ENCODE results near the gene CYP4B1. TPM values are rescaled to one million over a fixed set of nuclear protein-coding genes. Genes with fewer than 3 reads are reported as not detected.
A peak's percentile ranks its signal among the peaks of the same experiment; 100 is the strongest.

The CYP4B1 gene
- total and polyA plus RNA-seq, 8 donors = 0.75 to 110 (median 6.4) TPM

GRCh38 chr1:46804027-46804889 lies 5.4 kb downstream of the CYP4B1 start:
- H3K27me3 ChIP-seq = no peaks in the 10 kb centered on the region
- intact Hi-C loops (cut with DNase I; ENCODE audit: low total_unique reads) = no loop called here
- no peak overlapping the region for H3K4me3 ChIP-seq
- peak overlapping the region in 2 of 5 donors; percentile 49 to 77 for H3K27ac ChIP-seq
- DNase-seq = no peak
- no peaks in the 10 kb centered on the region for H3K9me3 ChIP-seq
- WGBS, 5 donors = 57 to 75% (median 69%) methylated on average over 2 of the region's 2 CpGs
- H3K4me1 ChIP-seq = peaks cover 0 to 11% (median 7%) of the 10 kb centered on the region in 4 donors
- no peaks in the 10 kb centered on the region for H3K36me3 ChIP-seq
- TF ChIP-seq CTCF (IDR thresholded peaks at IDR 0.05) (no peak), POLR2A (IDR thresholded peaks at IDR 0.05) (no peak), EP300 (IDR thresholded peaks at IDR 0.05) (no peak)

GRCh38 chr1:46804926-46805325 lies 6.1 kb downstream of the CYP4B1 start:
- Histone ChIP-seq H3K27ac (peak overlapping the region in 3 of 5 donors; percentile 56 to 77 (median 74)), H3K4me1 (peaks cover 0 to 11% (median 7%) of the 10 kb centered on the region in 4 donors), H3K27me3 (no peaks in the 10 kb centered on the region), H3K4me3 (no peak overlapping the region), H3K36me3 (no peaks in the 10 kb centered on the region), H3K9me3 (peaks cover 0 to 2% (median 0%) of the 10 kb centered on the region in 4 donors)
- TF ChIP-seq CTCF (IDR thresholded peaks at IDR 0.05) = no peak
- no peak for TF ChIP-seq POLR2AphosphoS5 (IDR thresholded peaks at IDR 0.05)
- TF ChIP-seq POLR2A (IDR thresholded peaks at IDR 0.05) = no peak
- TF ChIP-seq EP300 (IDR thresholded peaks at IDR 0.05) = no peak
- no peak for DNase-seq
- WGBS, 5 donors = 64 to 100% (median 84%) methylated on average over 1 of the region's 1 CpG
- intact Hi-C loops (cut with DNase I; ENCODE audit: low total_unique reads) = no loop called here

GRCh38 chr1:46805755-46806154 lies 6.9 kb downstream of the CYP4B1 start:
- intact Hi-C loops (cut with DNase I; ENCODE audit: low total_unique reads) = no loop called here
- Histone ChIP-seq H3K9me3 (peaks cover 0 to 3% (median 0%) of the 10 kb centered on the region in 4 donors), H3K4me3 (no peak overlapping the region), H3K4me1 (peaks cover 0 to 11% (median 7%) of the 10 kb centered on the region in 4 donors), H3K27ac (peak overlapping the region in 4 of 5 donors; percentile 56 to 77 (median 67)), H3K27me3 (no peaks in the 10 kb centered on the region), H3K36me3 (no peaks in the 10 kb centered on the region)
- no peak for TF ChIP-seq POLR2AphosphoS5 (IDR thresholded peaks at IDR 0.05)
- TF ChIP-seq EP300 (IDR thresholded peaks at IDR 0.05) = no peak
- no peak for TF ChIP-seq POLR2A (IDR thresholded peaks at IDR 0.05)
- no peak for TF ChIP-seq CTCF (IDR thresholded peaks at IDR 0.05)
- DNase-seq = no peak
- WGBS, 5 donors = 67 to 91% (median 77%) methylated on average over 1 of the region's 1 CpG

- no peak overlapping the region for H3K4me3 ChIP-seq
- H3K27ac ChIP-seq = peak overlapping the region in 4 of 5 donors; percentile 56 to 77 (median 67)
- peak in 1 of 2 donors; percentile 28 for DNase-seq
- 48 to 61% (median 55%) methylated on average over 11 to 13 of the region's 13 CpGs for WGBS, 5 donors
- peak in 2 of 3 donors; percentile 22 to 28 for TF ChIP-seq POLR2AphosphoS5 (IDR thresholded peaks at IDR 0.05)
- TF ChIP-seq POLR2A (IDR thresholded peaks at IDR 0.05) = no peak
- no peak for TF ChIP-seq EP300 (IDR thresholded peaks at IDR 0.05)
- no peak for TF ChIP-seq CTCF (IDR thresholded peaks at IDR 0.05)
- H3K36me3 ChIP-seq = no peaks in the 10 kb centered on the region
- H3K4me1 ChIP-seq = peaks cover 0 to 11% (median 7%) of the 10 kb centered on the region in 4 donors
- H3K9me3 ChIP-seq = peaks cover 0 to 3% (median 0%) of the 10 kb centered on the region in 4 donors
- H3K27me3 ChIP-seq = no peaks in the 10 kb centered on the region
- intact Hi-C loops (cut with DNase I; ENCODE audit: low total_unique reads) = no loop called here
Measured at GRCh38 chr1:46806196-46807020, 7.6 kb downstream of the CYP4B1 start.
